HG03064 (cell line): Measurements from ENCODE around the gene CRABP1.

Experiments
- ATAC-seq: cut with Tn5 transposase; IDR thresholded peaks from one replicate; pipeline ENCODE4 v1.9.1; 2021; ENCODE audit warnings: low read depth; ENCODE audit not compliant: unreplicated experiment

Gene CRABP1

DNA sequence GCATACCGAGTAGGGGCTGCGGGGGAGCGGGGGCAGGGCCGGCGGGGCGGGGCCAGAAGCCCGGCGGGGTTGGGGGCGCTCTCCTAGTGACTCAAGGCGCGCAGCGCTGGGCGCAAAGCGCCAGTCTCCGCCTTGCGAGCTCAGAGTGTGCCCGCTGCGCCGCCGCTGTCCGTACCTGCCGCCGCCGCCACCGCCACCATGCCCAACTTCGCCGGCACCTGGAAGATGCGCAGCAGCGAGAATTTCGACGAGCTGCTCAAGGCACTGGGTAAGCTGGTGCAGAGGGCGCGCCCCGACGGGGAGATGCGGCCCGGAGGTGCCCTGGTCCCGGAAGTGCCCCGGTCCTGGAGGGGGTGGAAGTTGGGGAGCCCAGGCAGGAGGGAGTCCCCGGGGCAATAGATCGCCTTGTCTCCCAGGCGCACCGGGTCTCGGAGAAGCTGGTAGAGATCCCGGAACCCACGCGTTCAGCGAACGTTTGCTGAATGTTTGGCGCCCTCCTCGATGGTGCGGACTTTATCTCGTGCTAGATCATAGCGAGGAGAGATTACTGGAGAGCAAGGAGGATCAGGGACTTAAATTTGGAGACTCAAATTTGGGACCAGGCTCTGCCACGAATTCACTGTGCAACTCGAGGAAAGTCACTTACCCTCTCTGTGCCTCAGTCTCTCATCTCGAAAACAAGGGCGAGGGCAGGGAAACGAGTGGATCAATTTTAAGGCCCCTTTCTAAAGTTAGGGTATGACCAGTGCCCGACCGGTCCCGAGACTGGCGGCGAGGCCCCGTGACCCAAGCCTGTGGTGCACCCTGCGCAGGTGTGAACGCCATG, at the start of gene CRABP1:
Gene CRABP1 (plus strand): TSS at position 123 of the 826 bp plus-strand sequence. CDS start 76 bp downstream, at position 199.
- no peak for ATAC-seq

DNA sequence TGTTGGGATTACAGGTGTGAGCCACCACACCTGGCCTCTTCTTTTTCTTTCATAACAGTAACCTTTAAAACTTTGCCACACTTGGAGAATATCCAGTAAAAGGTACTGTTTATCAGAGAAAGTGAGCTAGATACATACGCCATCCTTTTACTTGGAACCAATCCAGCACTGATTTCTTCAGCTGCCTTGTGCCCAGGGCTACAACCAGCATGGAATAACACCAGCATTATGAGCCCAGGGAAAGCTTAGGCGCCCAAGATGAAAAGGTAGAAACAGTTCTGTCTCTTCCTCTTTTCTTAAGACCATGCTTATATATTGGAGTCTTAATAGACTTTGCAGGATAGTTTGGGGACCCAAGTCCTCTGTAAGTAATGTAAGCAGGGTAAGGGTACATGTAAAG, 49.1 kb upstream of the CRABP1 start:
- no peak for ATAC-seq

DNA sequence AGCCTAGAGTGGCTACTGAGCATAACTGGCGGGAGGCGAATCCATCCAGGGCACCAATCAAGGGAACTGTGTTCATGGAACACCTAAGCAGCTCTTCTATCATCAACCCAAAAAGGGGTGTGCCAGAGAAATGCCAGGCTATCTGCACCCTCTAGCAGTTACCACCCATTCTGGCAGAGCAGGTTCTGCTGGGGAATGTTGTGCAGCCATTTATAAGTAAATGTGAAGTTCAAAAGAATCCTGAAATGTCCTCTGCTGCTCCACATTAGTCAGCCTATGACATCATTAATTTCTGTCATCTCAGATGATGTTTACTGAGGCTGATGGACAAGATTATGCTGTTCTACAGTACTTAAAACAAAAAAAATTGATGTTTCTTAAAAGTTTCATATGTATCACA, 48.5 kb upstream of the CRABP1 start:
- no peak for ATAC-seq

DNA sequence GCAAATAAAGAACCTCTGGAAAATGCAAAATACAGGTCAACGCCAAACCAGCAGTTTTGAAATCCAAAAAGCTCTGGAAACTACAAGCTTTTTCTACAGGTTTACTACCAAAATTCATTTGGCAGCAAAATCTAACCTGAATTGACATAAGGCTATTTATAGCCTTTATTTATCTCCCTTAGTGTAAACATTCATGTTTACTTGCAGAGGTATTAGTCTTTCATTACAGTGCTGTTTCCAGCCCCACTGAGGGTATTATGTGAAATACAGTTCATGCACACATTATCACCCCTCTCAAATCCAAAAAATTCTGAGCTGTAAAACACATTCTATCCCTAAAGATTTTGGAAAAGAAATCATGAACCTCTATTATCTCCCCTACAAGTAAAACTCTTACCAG, 47.9 kb upstream of the CRABP1 start:
- ATAC-seq, result no peak

DNA sequence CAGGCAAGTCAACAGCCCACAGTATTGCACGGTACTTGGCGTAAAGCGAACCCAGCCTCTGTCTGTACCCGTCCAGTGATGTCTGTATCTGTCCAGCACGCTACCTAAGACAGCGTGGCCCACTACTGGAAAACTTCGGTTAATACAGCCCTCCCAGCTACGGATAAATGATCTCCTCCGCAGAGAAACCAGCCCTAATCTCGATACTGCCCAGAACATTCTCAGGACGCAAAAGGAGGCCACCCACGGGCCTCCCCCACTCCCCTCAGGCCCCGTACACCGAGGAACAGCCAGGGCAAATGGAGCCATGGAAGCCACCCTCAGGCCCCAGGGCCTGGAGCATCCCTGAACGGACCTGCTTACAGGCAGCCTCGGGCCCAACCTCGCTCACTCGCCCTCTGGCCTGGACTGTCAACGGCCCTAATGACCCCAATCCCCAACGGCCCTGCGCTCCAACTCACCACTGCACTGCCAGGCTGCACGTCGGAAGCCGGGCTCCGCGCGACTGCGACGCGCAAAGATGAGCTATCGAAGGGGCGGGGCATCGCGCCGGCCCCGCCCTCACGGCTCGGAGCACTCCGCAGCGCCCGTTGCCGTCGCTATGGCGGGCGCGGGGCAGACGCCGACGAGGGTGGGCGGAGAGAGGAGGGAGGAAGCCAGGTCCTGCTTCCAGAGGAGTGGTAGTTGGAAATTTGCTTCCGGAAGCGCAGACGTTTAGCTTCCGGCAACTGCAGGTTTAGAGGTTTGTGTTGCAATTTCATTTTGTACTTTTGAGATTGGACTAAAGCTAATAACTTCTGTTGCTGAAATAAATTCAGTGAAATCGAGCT, 40.8 kb upstream of the CRABP1 start, which contains the start of gene SKIC8:
Gene SKIC8 (minus strand): TSS at position 509 of the 830 bp plus-strand sequence. CDS start 3,923 bp downstream, outside the sequence.
- ATAC-seq, result peak; percentile 78

DNA sequence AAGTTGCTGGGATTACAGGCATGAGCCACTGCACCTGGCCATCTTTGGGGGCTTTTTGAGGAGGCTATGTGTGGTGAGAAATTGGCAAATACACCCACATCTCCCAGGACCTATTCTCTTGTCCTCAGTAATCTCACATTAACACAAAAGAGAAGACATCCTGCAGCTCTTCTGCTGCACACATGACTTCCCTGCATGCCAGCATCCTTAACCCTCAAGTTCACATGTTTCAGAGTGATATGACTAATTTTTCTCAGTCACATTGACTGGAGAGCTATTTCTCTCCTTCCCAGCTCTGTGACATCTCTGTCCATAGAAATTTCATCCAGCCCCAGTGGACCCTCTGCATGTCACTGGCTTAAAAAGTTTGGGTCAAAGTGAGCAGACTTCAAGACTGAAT, 38.8 kb upstream of the CRABP1 start:
- ATAC-seq, result no peak

DNA sequence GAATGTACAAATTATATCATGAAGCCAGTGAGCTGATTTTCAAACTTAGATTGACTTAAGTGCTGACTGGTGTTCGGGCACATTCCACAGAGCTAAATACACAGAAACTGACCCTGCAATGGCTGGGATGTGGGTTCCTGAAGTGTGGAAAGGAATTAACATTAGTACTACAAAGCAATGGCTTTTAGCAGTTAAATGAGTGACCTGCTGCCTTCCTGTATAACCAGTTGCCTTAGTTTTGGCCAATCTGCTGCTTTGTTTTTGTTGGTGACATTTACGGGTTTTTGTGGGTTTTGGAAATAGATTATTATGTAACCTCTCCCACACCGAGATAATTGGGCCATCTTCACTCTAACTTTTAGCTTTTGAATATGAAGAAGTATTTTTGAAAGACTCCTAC, 38.3 kb upstream of the CRABP1 start:
- no peak for ATAC-seq

DNA sequence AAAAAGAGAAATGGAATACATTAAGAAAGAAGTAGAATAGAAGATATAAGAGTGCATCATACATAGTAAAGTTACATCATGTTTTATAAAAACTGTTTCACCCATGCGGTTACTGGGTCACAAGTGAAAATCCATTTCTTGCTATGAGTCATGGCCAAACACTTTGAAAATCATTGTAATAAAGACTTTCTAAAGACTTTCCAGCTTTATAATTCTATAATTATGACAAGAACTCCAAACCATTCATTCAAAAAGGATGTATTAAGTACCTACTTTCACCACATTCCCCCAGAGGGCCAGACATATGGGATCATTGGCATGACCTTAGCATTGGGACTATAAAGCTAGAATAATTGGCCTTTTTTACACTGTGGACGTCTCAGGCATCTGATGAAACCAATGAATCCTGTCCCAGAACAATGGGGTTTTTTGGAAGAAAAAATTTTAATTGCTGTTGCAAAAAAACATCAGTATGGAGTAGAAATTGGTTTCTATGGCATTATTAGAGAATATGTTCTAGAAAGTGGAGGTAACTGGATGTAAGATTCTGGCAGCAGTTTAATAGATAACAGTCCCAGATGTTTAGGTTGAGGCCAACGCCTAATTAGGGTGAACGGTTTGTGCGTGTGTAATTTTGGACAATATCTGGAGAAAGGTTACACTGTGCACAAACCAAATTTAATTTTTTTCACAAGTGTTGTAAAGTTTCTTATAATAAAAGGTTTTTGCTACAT, 37.4 kb upstream of the CRABP1 start:
- ATAC-seq, result no peak

DNA sequence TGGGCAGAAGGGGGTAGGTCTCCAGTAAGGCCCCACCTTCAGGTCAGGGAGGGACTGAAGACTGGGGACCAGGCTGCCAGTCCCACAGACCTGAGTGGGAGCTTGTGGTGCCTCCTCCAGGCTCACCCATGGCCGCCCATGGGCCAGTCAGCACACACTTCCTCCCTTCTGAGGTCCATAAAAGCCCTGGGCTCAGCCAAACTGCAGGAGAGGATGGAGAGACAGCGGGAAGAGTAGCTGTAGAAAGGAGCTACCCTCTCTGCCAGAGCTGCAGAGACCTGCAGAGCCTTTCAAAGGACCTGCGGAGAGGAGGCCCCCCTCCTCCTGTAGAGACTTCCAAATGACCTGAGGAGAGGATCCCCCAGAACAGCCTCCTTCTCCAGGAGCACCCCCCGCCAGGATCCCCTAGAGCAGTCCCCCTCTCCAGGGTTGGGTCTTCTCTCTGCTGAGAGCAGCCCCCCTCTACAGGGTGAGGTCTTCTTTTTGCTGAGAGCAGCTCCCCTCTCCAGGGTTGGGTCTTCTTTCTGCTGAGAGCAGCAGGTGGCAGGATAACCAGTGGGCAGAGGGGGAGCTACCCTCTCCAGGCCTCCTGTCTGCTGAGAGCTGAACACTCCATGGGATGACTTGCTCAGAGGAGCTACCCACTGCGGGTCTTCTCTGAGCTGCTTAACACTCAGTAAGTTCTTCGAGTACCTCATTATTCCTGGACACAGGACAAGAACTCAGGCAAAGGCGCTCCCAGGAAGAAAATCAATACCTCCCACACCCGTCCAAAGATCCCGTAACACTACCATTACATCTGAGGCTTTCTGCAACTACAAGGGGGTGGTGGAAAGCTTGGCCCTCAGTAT, 35.7 kb upstream of the CRABP1 start:
- ATAC-seq, result no peak

DNA sequence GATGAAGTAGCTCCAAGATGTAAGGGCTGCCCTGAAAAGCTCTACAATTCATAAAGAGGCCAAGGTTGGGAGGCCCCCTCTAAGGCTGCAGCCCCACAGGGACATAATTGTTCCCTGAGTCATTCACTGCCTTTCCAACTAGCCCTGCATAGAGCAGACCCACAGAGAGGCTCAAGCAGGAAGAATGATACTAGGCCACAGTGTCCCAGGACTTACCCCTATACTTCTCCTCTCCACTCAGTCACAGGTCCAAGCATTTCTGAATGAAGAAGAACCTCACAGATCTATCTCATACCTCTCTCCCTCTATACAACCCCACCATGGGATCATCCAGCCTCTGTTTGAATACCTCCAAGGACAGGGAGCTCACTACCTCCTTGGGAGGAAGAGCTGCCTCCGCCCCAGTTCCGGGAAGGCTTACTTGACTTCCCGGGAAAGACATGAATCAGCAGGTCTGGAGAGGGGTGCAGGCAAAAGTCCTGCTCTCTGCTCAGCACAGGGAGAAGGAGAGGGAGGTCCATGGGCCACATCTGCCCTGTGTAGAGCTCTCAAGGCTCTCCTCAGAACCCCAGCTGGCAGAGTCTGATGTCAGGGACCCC, 33.9 kb upstream of the CRABP1 start:
- ATAC-seq, result no peak

DNA sequence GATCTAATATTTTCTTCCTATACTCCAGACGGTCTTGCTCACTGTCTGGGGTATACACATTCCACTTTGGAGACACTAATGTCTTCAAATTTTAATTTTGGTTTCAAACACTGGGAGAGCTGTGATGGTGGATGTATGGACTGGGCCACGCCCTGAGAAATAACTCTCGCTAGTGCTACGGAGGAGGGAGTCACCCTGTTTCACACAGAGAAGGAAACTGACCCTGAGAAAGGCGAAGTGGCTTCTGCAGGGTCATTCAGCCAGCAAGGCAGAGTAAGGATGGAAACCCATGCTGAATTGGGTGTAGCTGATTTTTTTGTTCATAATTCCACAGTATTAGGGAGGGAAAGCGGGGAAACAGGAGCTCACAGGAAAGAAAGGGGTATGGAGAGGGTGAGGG, 32.2 kb upstream of the CRABP1 start:
- ATAC-seq, result no peak

DNA sequence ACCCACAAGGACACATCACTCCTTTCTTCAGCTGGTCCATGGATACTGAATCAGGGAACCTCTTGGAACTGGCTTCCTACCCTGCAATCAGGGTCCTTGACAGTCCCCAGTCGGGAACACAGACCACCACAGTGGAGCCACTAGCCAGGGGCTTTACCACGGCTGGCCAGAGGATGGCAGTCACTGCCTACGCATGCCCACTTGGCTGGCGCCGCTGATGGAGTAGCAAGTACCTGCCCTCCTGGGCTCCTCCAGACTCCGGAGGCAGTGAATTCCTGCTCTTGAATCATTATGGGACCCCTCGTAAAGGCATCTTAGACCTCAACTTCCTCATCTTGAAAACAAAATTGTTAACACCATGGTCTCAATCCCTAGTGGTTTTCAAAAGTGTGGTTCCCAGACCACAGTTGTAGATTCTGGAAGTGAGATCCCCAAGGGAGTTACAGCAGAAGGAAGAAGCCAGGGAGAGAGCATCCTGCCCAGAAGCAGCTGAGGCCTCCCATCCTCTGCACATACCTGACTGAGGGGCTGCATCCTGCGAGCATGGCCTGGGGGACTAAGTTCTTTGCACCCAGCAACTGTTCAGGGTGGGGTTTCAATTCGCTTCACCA, 31.6 kb upstream of the CRABP1 start:
- no peak for ATAC-seq

DNA sequence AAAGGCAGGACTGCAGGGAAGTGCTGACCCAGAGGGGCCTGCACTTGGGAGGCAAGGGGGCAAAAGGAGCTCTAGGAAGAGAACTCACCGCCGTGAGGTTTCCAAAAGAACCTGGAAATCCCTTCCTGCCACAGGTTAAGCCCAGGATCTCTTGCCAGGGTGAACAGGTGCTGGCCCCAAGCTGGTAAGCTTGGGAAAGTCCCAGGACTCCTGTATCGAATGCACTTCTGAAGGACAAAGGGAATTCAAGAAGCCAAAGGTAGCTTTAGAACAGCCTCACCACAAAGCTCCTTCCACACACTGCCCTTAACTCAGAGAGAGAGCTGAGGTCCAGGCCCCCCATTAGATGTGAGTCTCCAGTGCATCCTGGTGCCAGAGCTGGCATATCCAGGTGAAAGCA, 28.9 kb upstream of the CRABP1 start:
- no peak for ATAC-seq

DNA sequence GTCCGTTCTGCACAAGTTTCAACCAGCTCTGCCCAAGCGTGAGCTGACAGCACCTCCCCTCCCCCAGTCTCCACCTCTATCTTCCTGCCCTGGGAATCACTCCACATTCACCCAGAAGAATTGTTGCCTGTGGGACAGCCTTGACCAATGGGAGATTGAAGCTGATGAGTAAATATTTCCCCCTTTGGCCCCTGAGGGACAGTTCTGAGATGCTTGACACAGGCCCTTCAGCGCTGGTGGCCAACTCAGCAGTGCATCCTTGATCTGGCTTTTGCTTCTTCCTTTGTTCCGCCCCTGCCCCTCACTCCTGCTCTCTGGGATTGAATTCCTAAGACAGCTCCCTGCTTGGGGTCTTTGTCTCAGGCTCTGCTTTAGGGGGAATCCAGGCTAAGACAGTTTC, 27.6 kb upstream of the CRABP1 start:
- no peak for ATAC-seq

DNA sequence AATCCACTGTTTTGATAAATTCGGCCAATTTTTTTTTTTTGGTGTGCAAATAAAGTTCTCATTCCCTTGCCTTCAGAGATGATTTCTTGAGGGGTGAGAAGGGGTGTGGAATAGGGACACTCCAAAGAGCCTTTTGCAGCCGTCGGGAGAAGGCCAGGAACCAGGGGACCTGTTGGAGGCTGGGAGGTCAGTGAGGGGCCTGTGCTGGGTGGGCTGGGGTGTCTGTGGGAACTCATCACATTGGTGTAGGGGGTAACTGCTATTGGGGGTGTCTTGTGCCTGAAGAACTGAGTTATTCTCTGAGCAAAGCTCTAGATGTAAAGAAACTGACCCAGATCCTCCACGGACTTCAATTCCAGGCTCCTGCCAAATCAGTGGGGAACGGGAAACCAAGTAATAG, 27.2 kb upstream of the CRABP1 start:
- ATAC-seq, result no peak

DNA sequence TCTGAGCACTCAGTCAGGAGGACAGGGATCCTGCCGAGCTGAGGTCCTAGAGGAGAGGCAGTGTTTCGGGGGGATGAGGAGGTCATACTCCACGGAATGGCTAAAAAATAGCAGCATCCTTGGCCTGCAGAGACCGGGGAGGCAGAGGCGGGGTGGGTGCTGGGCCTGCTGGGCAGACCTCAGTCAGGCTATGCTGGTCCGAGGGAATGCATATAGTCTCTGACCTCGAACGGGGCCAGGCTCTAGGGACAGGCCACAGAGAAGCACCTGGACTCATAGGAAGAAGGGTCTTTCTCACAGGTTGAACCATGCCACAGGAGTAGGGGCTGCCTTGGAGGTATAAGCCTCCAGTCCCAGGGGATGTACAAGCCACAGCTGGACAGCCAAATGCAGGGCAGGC, 26.8 kb upstream of the CRABP1 start:
- no peak for ATAC-seq

DNA sequence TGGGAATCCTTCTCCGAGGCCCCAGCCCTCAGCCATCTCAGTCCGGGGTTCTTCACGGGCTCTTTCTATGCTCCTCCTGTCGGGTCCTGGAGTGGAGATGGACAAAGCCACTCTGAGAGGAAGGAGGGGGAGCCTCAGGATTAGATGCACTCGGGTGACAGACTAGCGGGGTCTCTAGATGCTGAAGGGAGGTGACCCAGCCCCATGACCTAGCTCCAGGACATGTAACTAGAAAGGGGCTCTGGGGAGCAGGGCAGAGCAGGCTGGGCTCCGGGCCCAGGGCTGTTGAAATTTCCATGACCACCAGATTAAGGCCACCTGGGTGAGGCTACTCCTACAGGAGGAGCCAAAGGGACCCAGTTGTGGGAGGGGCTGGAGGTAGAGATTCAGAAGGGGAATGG, 26.0 kb upstream of the CRABP1 start:
- no peak for ATAC-seq

DNA sequence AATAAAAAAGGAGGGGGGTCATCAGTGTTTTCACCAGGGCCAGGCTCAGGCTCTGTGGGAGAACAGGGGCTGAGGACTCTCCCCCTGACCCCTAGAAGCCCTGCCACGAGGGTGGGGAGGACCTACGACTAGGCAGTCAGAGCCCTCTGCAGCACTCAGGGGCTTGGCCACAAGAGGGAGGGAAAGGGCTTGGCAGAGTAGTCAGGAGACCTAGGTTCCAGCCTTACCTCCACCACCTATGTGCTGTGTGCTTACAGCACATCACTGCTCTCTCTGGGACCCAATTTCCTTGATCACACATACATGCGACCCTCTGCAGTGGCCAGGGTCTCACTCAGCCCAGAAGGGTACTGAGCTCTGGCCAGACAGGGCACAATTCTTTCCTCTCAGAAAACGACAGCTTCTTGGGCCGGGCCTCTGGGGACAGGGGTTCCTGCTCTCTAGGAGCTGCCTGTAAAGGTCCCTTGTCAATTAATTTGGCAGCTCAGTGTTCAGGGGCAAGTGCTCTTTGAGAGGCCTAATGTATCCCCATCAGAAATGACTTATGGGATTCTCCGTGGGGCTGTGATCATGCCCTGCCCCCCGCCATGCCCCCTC, 24.4 kb upstream of the CRABP1 start:
- ATAC-seq, result no peak
